AG10803 (cell line): ENCODE data around the gene IGF2BP1.

Source experiments
- DNase-seq: peaks from one replicate; pipeline ENCODE4 v3.0.0; 2010; ENCODE audit warnings: low read depth
- H3K4me3 ChIP-seq: 2 replicates; pipeline ENCODE4 v1.5.1; 2011; ENCODE audit warnings: mild to moderate bottlenecking, low read length, control low read depth
- CTCF ChIP-seq: conservative IDR thresholded peaks from 2 replicates; pipeline ENCODE4 v1.5.1; 2011; ENCODE audit warnings: mild to moderate bottlenecking, low read length, control low read depth, inconsistent platforms

Gene IGF2BP1

GRCh38 chr17:48989100-48989499, 8.1 kb upstream of the IGF2BP1 start:
- no peak for DNase-seq
- no peak overlapping the region for H3K4me3 ChIP-seq
- TF ChIP-seq CTCF = no peak

GRCh38 chr17:48990882-48991357, 6.3 kb upstream of the IGF2BP1 start:
- H3K4me3 ChIP-seq = no peak overlapping the region
- DNase-seq = no peak
- TF ChIP-seq CTCF = no peak

GRCh38 chr17:48992444-48992843, 4.7 kb upstream of the IGF2BP1 start:
- no peak for TF ChIP-seq CTCF
- DNase-seq = no peak
- no peak overlapping the region for H3K4me3 ChIP-seq

GRCh38 chr17:48993305-48993704, 3.9 kb upstream of the IGF2BP1 start:
- DNase-seq = no peak
- TF ChIP-seq CTCF = no peak
- H3K4me3 ChIP-seq = no peak overlapping the region

GRCh38 chr17:48993951-48994350, 3.2 kb upstream of the IGF2BP1 start:
- no peak for DNase-seq
- H3K4me3 ChIP-seq = no peak overlapping the region
- no peak for TF ChIP-seq CTCF

- DNase-seq = no peak
- no peak overlapping the region for H3K4me3 ChIP-seq
- no peak for TF ChIP-seq CTCF
Measured at GRCh38 chr17:48994549-48995303, 2.5 kb upstream of the IGF2BP1 start.

- no peak for TF ChIP-seq CTCF
- no peak for DNase-seq
Measured at GRCh38 chr17:48995304-48995973, 1.7 kb upstream of the IGF2BP1 start.

More at GRCh38 chr17:48995304-48995973, 1.7 kb upstream of the IGF2BP1 start:
- H3K4me3 ChIP-seq = peak overlapping the region; percentile 79
